DND-41 (cell line): ENCODE results near the gene FBRS.
"Not testable (repeated sequence)": the region's sequence is repeated elsewhere in the genome, so short reads cannot be mapped to it uniquely, and the experiment has no call there.

Experiments used
- EZH2 ChIP-seq: IDR thresholded peaks from 3 replicates; pipeline ENCODE4 v1.6.1; 2012; ENCODE audit warnings: borderline replicate concordance, low read depth, mild to moderate bottlenecking, moderate library complexity, low read length, inconsistent platforms; ENCODE audit not compliant: severe bottlenecking
- TF ChIP-seq, protein P1 (sequence below): IDR thresholded peaks from 2 replicates; pipeline ENCODE4 v1.5.1; 2012; ENCODE audit warnings: borderline replicate concordance, low read length, moderate library complexity, mild to moderate bottlenecking; ENCODE audit not compliant: poor library complexity, severe bottlenecking; ENCODE audit errors: extremely low read depth

DNA sequence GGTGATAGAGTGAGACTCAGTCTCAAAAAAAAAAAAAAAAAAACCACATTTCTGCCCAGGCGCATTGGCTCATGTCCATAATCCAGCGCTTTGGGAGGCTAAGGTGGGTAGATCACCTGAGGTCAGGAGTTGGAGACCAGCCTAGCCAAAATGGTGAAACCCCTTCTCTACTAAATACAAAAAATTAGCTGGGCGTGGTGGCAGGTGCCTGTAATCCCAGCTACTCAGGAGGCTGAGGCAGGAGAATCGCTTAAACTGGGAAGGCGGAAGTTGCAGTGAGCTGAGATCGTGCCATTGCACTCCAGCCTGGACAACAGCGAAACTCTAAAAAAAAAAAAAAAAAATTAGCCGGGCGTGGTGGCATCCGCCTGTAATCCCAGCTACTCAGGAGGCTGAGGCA lies 21.1 kb upstream of the FBRS start:
- TF ChIP-seq, protein P1, sequence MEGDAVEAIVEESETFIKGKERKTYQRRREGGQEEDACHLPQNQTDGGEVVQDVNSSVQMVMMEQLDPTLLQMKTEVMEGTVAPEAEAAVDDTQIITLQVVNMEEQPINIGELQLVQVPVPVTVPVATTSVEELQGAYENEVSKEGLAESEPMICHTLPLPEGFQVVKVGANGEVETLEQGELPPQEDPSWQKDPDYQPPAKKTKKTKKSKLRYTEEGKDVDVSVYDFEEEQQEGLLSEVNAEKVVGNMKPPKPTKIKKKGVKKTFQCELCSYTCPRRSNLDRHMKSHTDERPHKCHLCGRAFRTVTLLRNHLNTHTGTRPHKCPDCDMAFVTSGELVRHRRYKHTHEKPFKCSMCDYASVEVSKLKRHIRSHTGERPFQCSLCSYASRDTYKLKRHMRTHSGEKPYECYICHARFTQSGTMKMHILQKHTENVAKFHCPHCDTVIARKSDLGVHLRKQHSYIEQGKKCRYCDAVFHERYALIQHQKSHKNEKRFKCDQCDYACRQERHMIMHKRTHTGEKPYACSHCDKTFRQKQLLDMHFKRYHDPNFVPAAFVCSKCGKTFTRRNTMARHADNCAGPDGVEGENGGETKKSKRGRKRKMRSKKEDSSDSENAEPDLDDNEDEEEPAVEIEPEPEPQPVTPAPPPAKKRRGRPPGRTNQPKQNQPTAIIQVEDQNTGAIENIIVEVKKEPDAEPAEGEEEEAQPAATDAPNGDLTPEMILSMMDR = not testable (repeated sequence)
- TF ChIP-seq EZH2 = not testable (repeated sequence)
